ENCODE measurements around the gene ECSCR.
"Not testable (repeated sequence)": the region's sequence is repeated elsewhere in the genome, so short reads cannot be mapped to it uniquely, and the experiment has no call there.

ECSCR gene

GRCh38 chr5:139451878-139452660, 10.5 kb downstream of the ECSCR start:
- H3K4me3 ChIP-seq (ENCODE audit: low read depth, low read length) = no peak overlapping the region
- no peak for TF ChIP-seq CTCF (IDR thresholded peaks at IDR 0.05; ENCODE audit: low read depth, low read length)

GRCh38 chr5:139451176-139451575, 11.4 kb downstream of the ECSCR start:
- TF ChIP-seq CTCF (IDR thresholded peaks at IDR 0.05; ENCODE audit: low read depth, low read length) = no peak
- Histone ChIP-seq H3K27me3 (ENCODE audit: insufficient read depth, low read depth, severe bottlenecking) (no peaks in the 10 kb centered on the region), H3K36me3 (no peaks in the 10 kb centered on the region), H3K4me3 (ENCODE audit: low read depth, low read length) (no peak overlapping the region), H3K27ac (no peak overlapping the region), H3K9me3 (ENCODE audit: severe bottlenecking) (no peaks in the 10 kb centered on the region)
- DNase-seq = no peak

More at GRCh38 chr5:139451878-139452660, 10.5 kb downstream of the ECSCR start:
- H3K27me3 ChIP-seq (ENCODE audit: insufficient read depth, low read depth, severe bottlenecking) = no peaks in the 10 kb centered on the region
- no peaks in the 10 kb centered on the region for H3K36me3 ChIP-seq
- no peaks in the 10 kb centered on the region for H3K9me3 ChIP-seq (ENCODE audit: severe bottlenecking)
- DNase-seq = no peak
- no peak overlapping the region for H3K27ac ChIP-seq

GRCh38 chr5:139446956-139447779, 15.4 kb downstream of the ECSCR start:
- no peak for DNase-seq
- Histone ChIP-seq H3K36me3 (no peaks in the 10 kb centered on the region), H3K27me3 (ENCODE audit: insufficient read depth, low read depth, severe bottlenecking) (no peaks in the 10 kb centered on the region), H3K27ac (no peak overlapping the region), H3K4me3 (ENCODE audit: low read depth, low read length) (no peak overlapping the region), H3K9me3 (ENCODE audit: severe bottlenecking) (no peaks in the 10 kb centered on the region)
- TF ChIP-seq CTCF (IDR thresholded peaks at IDR 0.05; ENCODE audit: low read depth, low read length) = no peak

GRCh38 chr5:139445325-139446170, 17.0 kb downstream of the ECSCR start:
- no peak for TF ChIP-seq CTCF (IDR thresholded peaks at IDR 0.05; ENCODE audit: low read depth, low read length)
- no peak overlapping the region for H3K4me3 ChIP-seq (ENCODE audit: low read depth, low read length)
- no peaks in the 10 kb centered on the region for H3K27me3 ChIP-seq (ENCODE audit: insufficient read depth, low read depth, severe bottlenecking)
- no peaks in the 10 kb centered on the region for H3K9me3 ChIP-seq (ENCODE audit: severe bottlenecking)
- DNase-seq = no peak
- no peak overlapping the region for H3K27ac ChIP-seq
- H3K36me3 ChIP-seq = no peaks in the 10 kb centered on the region

GRCh38 chr5:139443831-139444453, 18.6 kb downstream of the ECSCR start:
- DNase-seq = no peak
- Histone ChIP-seq H3K36me3 (no peaks in the 10 kb centered on the region), H3K27ac (no peak overlapping the region), H3K9me3 (ENCODE audit: severe bottlenecking) (no peaks in the 10 kb centered on the region), H3K27me3 (ENCODE audit: insufficient read depth, low read depth, severe bottlenecking) (no peaks in the 10 kb centered on the region), H3K4me3 (ENCODE audit: low read depth, low read length) (no peak overlapping the region)
- no peak for TF ChIP-seq CTCF (IDR thresholded peaks at IDR 0.05; ENCODE audit: low read depth, low read length)

GRCh38 chr5:139440416-139440815, 22.1 kb downstream of the ECSCR start:
- H3K9me3 ChIP-seq (ENCODE audit: severe bottlenecking); DNase-seq; H3K4me3 ChIP-seq (ENCODE audit: low read depth, low read length); H3K36me3 ChIP-seq; H3K27me3 ChIP-seq (ENCODE audit: insufficient read depth, low read depth, severe bottlenecking); H3K27ac ChIP-seq: not testable (repeated sequence)

All from WERI-Rb-1 (cell line).